H9 (cell line): ENCODE data around the gene CENPB. TPM values are rescaled to one million over a fixed set of nuclear protein-coding genes. Genes with fewer than 3 reads are reported as not detected.

Experiments used
- DNase-seq: peaks from one replicate; pipeline ENCODE4 v3.0.0-alpha.2; 2017
- H2AFZ ChIP-seq: one replicate; pipeline ENCODE4 v1.6.1; 2013; ENCODE audit warnings: mild to moderate bottlenecking, low read length, control low read depth, moderate library complexity
- H2AK5ac ChIP-seq: 2 replicates; pipeline ENCODE4 v1.6.1; 2013; ENCODE audit warnings: low read length, control low read depth, mixed read lengths; ENCODE audit not compliant: insufficient read length
- H2BK120ac ChIP-seq: one replicate; pipeline ENCODE4 v1.6.1; 2013; ENCODE audit warnings: low read depth, mild to moderate bottlenecking, low read length, control low read depth, inconsistent platforms; ENCODE audit not compliant: poor library complexity, severe bottlenecking
- H2BK12ac ChIP-seq: 2 replicates; pipeline ENCODE4 v1.6.1; 2013; ENCODE audit warnings: low read length, control low read depth, mixed read lengths, low read depth; ENCODE audit not compliant: insufficient read length
- H2BK15ac ChIP-seq: 2 replicates; pipeline ENCODE4 v1.6.1; 2013; ENCODE audit warnings: low read depth, low read length, control low read depth
- H2BK20ac ChIP-seq: one replicate; pipeline ENCODE4 v1.6.1; 2013; ENCODE audit warnings: low read depth, mild to moderate bottlenecking, low read length, control low read depth, inconsistent platforms; ENCODE audit not compliant: poor library complexity, severe bottlenecking
- H2BK5ac ChIP-seq: 2 replicates; pipeline ENCODE4 v1.6.1; 2013; ENCODE audit warnings: low read length, control low read depth, mixed read lengths; ENCODE audit not compliant: insufficient read length
- H3K14ac ChIP-seq: 2 replicates; pipeline ENCODE4 v1.6.1; 2013; ENCODE audit warnings: low read length, control low read depth; ENCODE audit not compliant: insufficient read depth
- H3K18ac ChIP-seq: 2 replicates; pipeline ENCODE4 v1.6.1; 2013; ENCODE audit warnings: low read depth, mild to moderate bottlenecking, mixed read lengths, low read length, control low read depth; ENCODE audit not compliant: insufficient read length
- H3K23ac ChIP-seq: 2 replicates; pipeline ENCODE4 v1.6.1; 2013; ENCODE audit warnings: low read length, control low read depth, mixed read lengths, low read depth; ENCODE audit not compliant: insufficient read length
- H3K23me2 ChIP-seq: 2 replicates; pipeline ENCODE4 v1.6.1; 2013; ENCODE audit warnings: low read depth, mild to moderate bottlenecking, mixed read lengths, low read length, control low read depth; ENCODE audit not compliant: insufficient read length, poor library complexity, severe bottlenecking
- H3K27ac ChIP-seq: 2 replicates; pipeline ENCODE4 v1.5.1; 2013; ENCODE audit warnings: low read length, control low read depth, mixed read lengths, low read depth; ENCODE audit not compliant: insufficient read length
- H3K27me3 ChIP-seq: 2 replicates; pipeline ENCODE4 v1.6.1; 2013; ENCODE audit warnings: low read length, control low read depth, inconsistent platforms; ENCODE audit not compliant: insufficient read depth
- H3K4ac ChIP-seq: 2 replicates; pipeline ENCODE4 v1.6.1; 2013; ENCODE audit warnings: low read depth, mild to moderate bottlenecking, control low read depth, inconsistent platforms, low read length, moderate library complexity
- H3K4me1 ChIP-seq: 2 replicates; pipeline ENCODE4 v1.6.1; 2013; ENCODE audit warnings: low read length, control low read depth, inconsistent platforms; ENCODE audit not compliant: insufficient read depth
- H3K4me2 ChIP-seq: 2 replicates; pipeline ENCODE4 v1.6.1; 2013; ENCODE audit warnings: low read length, control low read depth, mixed read lengths; ENCODE audit not compliant: insufficient read length, insufficient read depth
- H3K56ac ChIP-seq: 2 replicates; pipeline ENCODE4 v1.6.1; 2013; ENCODE audit warnings: low read depth, mild to moderate bottlenecking, mixed read lengths, low read length, control low read depth; ENCODE audit not compliant: insufficient read length
- H3K79me1 ChIP-seq: 2 replicates; pipeline ENCODE4 v1.6.1; 2013; ENCODE audit warnings: low read depth, mild to moderate bottlenecking, moderate library complexity, low read length, control low read depth, inconsistent platforms; ENCODE audit not compliant: insufficient read depth, poor library complexity, severe bottlenecking
- H3K79me2 ChIP-seq: 2 replicates; pipeline ENCODE4 v1.6.1; 2013; ENCODE audit warnings: low read length, control low read depth, inconsistent platforms; ENCODE audit not compliant: insufficient read depth
- H3K9ac ChIP-seq: 2 replicates; pipeline ENCODE4 v1.6.1; 2013; ENCODE audit warnings: low read length, control low read depth, mixed read lengths; ENCODE audit not compliant: insufficient read length; ENCODE audit errors: extremely low read depth
- H3K9me3 ChIP-seq: one replicate; pipeline ENCODE4 v1.6.1; 2013; ENCODE audit warnings: low read depth, low read length, inconsistent platforms; ENCODE audit not compliant: control insufficient read depth
- H3T11ph ChIP-seq: one replicate; pipeline ENCODE4 v1.6.1; 2013; ENCODE audit warnings: mild to moderate bottlenecking, low read length, control low read depth, inconsistent platforms
- H4K20me1 ChIP-seq: one replicate; pipeline ENCODE4 v1.6.1; 2013; ENCODE audit not compliant: control insufficient read depth, insufficient read length, insufficient read depth
- H4K5ac ChIP-seq: 2 replicates; pipeline ENCODE4 v1.6.1; 2013; ENCODE audit warnings: low read depth, mild to moderate bottlenecking, mixed read lengths, low read length, control low read depth; ENCODE audit not compliant: insufficient read length
- H4K8ac ChIP-seq: replicated peaks from 2 replicates; pipeline ENCODE4 v1.6.1; 2013; ENCODE audit warnings: low read length, control low read depth, mixed read lengths, low read depth; ENCODE audit not compliant: insufficient read length
- H4K91ac ChIP-seq: 2 replicates; pipeline ENCODE4 v1.6.1; 2013; ENCODE audit warnings: low read depth, mild to moderate bottlenecking, moderate library complexity, mixed read lengths, low read length, control low read depth; ENCODE audit not compliant: insufficient read length
- H3K27ac Mint-ChIP-seq, 3 experiments: 2 replicates in 2 of 3; 3 replicates in 1 of 3; pipeline ENCODE4 v1.8.0; 2020 to 2021; ENCODE audit warnings: mixed read lengths in 3 of 3, mild to moderate bottlenecking in 1 of 3, moderate library complexity in 1 of 3
- H3K27me3 Mint-ChIP-seq: 2 replicates; pipeline ENCODE4 v1.8.0; 2021; ENCODE audit warnings: low read depth, mild to moderate bottlenecking, moderate library complexity, mixed read lengths
- H3K36me3 Mint-ChIP-seq, 3 experiments: 2 replicates in 2 of 3; 3 replicates in 1 of 3; pipeline ENCODE4 v1.8.0; 2020 to 2021; ENCODE audit warnings: low read depth in 3 of 3, mixed read lengths in 3 of 3; ENCODE audit not compliant: insufficient read depth in 1 of 3
- H3K4me1 Mint-ChIP-seq, 2 experiments: 2 replicates each; pipeline ENCODE4 v1.8.0; 2020; ENCODE audit warnings: mixed read lengths in 2 of 2
- H3K4me3 Mint-ChIP-seq, 2 experiments: 2 replicates in 1 of 2; 3 replicates in 1 of 2; pipeline ENCODE4 v1.8.0; 2020 to 2021; ENCODE audit warnings: mild to moderate bottlenecking in 2 of 2, mixed read lengths in 2 of 2, moderate library complexity in 1 of 2
- H3K9me3 Mint-ChIP-seq, 2 experiments: 2 replicates in 1 of 2; 3 replicates in 1 of 2; pipeline ENCODE4 v1.8.0; 2020; ENCODE audit warnings: mild to moderate bottlenecking in 2 of 2, mixed read lengths in 2 of 2, moderate library complexity in 1 of 2
- WGBS: extraction: QIAGEN DNeasy Blood & Tissue Kit; methylation state at CpG from one replicate; pipeline ENCODE4 v1.1.7; 2013; ENCODE audit warnings: missing lambda C conversion rate, low lambda C conversion rate, mixed read lengths; ENCODE audit not compliant: insufficient read length; ENCODE audit errors: extremely low coverage; 5-methylcytosine and 5-hydroxymethylcytosine counted together
- total RNA-seq: library from RNA; stranded (reverse); gene quantifications from 2 replicates; pipeline ENCODE4 v1.2.1, GENCODE V29; 2021
- TF ChIP-seq, protein P1 (sequence below): fragments of 200-600 bp; sonication (generic); conservative IDR thresholded peaks from 3 replicates; pipeline ENCODE4 v1.8.0; 2021; ENCODE audit warnings: antibody characterized with exemption, mild to moderate bottlenecking

Gene CENPB
- total RNA-seq, 1 experiment from 2014 or later, result 63.1 TPM

DNA sequence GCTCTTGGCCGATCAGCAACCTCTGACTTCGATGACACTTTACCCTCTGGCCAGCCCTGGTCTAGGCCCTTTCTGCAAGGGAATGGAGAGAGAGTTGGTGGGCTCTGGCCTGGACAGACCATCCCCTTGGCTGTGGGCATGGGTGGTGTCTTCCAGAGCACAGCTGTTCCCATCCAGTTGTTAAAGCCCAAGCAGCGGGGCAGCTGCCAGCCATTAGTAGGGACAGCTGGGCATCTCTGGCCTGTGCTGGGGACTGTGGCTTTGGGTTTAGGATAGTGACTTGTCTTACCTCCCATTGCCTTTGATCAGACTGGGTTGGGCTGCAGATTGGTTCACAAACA, 12.3 kb upstream of the CENPB start:
- no peak for DNase-seq
- Histone ChIP-seq H2BK120ac (no peak overlapping the region), H2BK12ac (no peak overlapping the region), H4K8ac (no peak overlapping the region), H3K4me2 (no peak overlapping the region), H2BK20ac (no peak overlapping the region), H3K9ac (no peak overlapping the region), H2AFZ (no peak overlapping the region), H3K27me3 (no peaks in the 10 kb centered on the region), H3K14ac (no peak overlapping the region), H4K91ac (no peak overlapping the region), H2AK5ac (no peak overlapping the region), H4K20me1 (no peaks in the 10 kb centered on the region), H3K27ac (no peak overlapping the region), H3T11ph (no peak overlapping the region), H3K56ac (no peak overlapping the region), H4K5ac (no peak overlapping the region), H3K4me1 (no peaks in the 10 kb centered on the region; the same call in 1 of the 2 replicates), H2BK15ac (no peak overlapping the region), H2BK5ac (no peak overlapping the region), H3K23ac (no peak overlapping the region), H3K79me2 (no peaks in the 10 kb centered on the region), H3K79me1 (no peaks in the 10 kb centered on the region), H3K4ac (no peak overlapping the region), H3K23me2 (peaks cover 19% of the 10 kb centered on the region), H3K18ac (no peak overlapping the region), H3K9me3 (no peaks in the 10 kb centered on the region)
- Mint-ChIP-seq H3K9me3 (no peaks in the 10 kb centered on the region), H3K36me3 (peaks cover 24 to 35% (median 29%) of the 10 kb centered on the region in 3 experiments), H3K27ac (peak overlapping the region in 2 of 3 experiments; percentile 63 to 96; a peak in 4 of 7 replicates), H3K4me3 (peak overlapping the region in 1 of 2 experiments; percentile 63; a peak in 2 of 5 replicates), H3K27me3 (peaks cover 15% of the 10 kb centered on the region), H3K4me1 (peaks cover 42 to 55% of the 10 kb centered on the region in 2 experiments)
- WGBS, result no CpG with 5 or more reads among the region's 3 CpGs
- TF ChIP-seq, protein P1, sequence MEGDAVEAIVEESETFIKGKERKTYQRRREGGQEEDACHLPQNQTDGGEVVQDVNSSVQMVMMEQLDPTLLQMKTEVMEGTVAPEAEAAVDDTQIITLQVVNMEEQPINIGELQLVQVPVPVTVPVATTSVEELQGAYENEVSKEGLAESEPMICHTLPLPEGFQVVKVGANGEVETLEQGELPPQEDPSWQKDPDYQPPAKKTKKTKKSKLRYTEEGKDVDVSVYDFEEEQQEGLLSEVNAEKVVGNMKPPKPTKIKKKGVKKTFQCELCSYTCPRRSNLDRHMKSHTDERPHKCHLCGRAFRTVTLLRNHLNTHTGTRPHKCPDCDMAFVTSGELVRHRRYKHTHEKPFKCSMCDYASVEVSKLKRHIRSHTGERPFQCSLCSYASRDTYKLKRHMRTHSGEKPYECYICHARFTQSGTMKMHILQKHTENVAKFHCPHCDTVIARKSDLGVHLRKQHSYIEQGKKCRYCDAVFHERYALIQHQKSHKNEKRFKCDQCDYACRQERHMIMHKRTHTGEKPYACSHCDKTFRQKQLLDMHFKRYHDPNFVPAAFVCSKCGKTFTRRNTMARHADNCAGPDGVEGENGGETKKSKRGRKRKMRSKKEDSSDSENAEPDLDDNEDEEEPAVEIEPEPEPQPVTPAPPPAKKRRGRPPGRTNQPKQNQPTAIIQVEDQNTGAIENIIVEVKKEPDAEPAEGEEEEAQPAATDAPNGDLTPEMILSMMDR, result no peak
